ENCODE results near the gene ARID1B. TPM values are rescaled to one million over a fixed set of nuclear protein-coding genes. Genes with fewer than 3 reads are reported as not detected.

ARID1B gene
- total RNA-seq, 1 donor from 2014 or later, result 18.5 TPM

DNA sequence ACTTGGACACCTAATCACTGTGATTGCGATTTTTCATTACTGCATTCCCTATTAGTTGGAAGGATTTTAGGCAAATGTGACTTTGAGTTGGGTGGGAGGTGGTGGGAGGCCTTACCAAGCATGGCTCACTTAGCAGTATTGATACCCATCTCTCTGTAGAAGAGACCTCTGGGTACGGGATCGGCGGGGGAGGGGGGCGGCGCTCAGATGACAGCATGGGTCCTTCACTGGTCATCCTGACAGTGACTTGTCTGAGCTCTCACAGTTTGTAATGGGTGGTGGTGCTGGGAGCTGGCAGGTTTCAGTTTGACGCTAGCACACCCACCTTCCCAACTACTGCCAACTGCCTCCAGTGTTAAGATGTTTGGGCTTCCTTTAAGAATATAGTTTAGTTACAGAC, 231.4 kb downstream of the ARID1B start:
- DNase-seq (ENCODE audit: low read depth), result no peak
- TF ChIP-seq, protein P1, sequence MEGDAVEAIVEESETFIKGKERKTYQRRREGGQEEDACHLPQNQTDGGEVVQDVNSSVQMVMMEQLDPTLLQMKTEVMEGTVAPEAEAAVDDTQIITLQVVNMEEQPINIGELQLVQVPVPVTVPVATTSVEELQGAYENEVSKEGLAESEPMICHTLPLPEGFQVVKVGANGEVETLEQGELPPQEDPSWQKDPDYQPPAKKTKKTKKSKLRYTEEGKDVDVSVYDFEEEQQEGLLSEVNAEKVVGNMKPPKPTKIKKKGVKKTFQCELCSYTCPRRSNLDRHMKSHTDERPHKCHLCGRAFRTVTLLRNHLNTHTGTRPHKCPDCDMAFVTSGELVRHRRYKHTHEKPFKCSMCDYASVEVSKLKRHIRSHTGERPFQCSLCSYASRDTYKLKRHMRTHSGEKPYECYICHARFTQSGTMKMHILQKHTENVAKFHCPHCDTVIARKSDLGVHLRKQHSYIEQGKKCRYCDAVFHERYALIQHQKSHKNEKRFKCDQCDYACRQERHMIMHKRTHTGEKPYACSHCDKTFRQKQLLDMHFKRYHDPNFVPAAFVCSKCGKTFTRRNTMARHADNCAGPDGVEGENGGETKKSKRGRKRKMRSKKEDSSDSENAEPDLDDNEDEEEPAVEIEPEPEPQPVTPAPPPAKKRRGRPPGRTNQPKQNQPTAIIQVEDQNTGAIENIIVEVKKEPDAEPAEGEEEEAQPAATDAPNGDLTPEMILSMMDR (conservative IDR thresholded peaks at IDR 0.05; ENCODE audit: low read depth, low read length), result no peak
- no peak overlapping the region for H3K4me3 ChIP-seq (ENCODE audit: low read depth, low read length)

DNA sequence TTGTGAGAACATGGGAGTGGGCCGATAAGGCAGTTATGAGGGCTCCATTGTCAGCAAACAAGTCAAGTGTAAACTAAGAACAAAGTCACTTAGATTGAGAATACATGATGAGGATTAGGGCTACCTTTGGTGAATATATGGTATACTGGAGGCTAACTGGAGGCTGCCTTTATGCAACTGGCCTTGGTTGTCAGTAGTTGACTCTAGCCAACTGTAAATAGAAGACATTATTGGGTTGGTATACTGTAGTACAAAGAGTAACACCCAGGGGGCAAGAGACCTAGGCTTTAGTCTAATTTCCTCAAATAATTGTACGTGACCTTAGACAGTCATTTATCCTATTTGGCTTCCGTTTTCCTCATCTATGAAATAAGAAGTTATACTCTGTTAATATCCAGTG, 235.2 kb downstream of the ARID1B start:
- no peak for DNase-seq (ENCODE audit: low read depth)
- no peak overlapping the region for H3K4me3 ChIP-seq (ENCODE audit: low read depth, low read length)
- TF ChIP-seq, protein P1 (conservative IDR thresholded peaks at IDR 0.05; ENCODE audit: low read depth, low read length), result no peak

DNA sequence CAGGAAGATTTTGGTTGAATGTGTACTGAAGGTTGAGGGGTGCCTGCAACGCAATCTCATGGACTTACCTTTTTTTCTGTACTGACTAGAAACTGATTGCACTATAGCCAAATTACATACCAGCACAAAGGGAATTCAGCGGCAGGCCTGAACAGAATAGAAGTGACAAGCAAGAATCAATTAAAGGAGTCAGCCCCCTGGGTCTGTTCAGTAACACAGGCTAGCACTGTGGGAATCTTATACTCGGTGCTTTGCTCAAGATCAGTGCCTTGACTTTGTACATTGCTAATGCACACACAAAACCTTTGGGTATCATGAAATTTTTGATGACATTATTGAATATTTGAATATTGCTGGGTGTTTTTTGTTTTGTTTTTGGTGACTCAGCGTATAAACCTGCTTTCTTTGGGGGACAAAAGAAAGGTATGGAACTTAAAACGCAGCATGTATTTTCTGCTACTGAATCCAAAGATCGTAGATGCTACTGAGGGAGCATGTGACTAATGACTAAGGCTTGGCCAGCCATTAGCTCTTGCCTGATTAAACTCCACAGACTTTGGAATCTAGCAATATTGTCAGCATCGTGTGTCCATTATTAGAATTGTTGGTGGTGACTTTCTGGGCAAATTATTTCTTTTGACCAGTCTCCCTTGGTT, 236.6 kb downstream of the ARID1B start:
- H3K4me3 ChIP-seq (ENCODE audit: low read depth, low read length), result no peak overlapping the region
- no peak for DNase-seq (ENCODE audit: low read depth)
- TF ChIP-seq, protein P1 (conservative IDR thresholded peaks at IDR 0.05; ENCODE audit: low read depth, low read length), result no peak

DNA sequence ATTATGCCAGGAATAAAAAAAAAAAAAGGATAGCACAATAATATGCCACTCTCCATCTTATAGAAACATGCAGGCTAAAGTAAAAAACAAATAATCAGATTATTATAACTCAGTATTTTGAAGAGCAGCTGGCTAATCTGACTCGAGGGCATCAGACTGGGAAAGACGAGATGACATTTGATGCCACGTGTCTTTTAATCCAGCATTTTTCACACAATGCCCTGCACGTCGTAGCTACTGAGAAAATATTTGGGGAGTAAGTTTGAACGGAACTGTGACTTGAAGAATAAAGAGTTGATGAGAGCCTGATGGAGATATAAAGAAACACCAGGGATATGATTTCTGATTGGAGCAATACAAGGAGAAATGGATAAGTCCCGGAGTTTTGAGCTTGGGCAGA, 237.7 kb downstream of the ARID1B start:
- TF ChIP-seq, protein P1 (conservative IDR thresholded peaks at IDR 0.05; ENCODE audit: low read depth, low read length), result no peak
- DNase-seq (ENCODE audit: low read depth), result no peak
- no peak overlapping the region for H3K4me3 ChIP-seq (ENCODE audit: low read depth, low read length)

DNA sequence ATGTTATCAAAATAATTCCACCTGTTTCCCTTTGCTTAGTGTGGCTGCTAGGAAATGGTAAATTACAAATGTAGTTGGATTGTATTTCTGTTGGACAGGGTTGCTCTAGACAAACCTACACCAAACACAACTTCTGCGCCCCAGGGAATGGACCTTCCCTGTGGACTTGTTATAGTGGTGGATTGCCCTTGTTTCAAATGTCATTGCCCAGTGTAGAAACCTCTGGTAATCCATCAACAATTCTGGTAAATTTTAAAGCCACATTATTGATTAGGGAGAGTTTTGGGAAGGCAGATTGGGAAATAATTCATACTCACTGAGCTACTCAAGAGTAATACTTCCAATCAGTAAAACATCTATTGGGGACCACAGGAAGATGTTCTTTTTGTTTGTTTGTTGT, 239.8 kb downstream of the ARID1B start:
- TF ChIP-seq, protein P1 (conservative IDR thresholded peaks at IDR 0.05; ENCODE audit: low read depth, low read length), result no peak
- no peak for DNase-seq (ENCODE audit: low read depth)

DNA sequence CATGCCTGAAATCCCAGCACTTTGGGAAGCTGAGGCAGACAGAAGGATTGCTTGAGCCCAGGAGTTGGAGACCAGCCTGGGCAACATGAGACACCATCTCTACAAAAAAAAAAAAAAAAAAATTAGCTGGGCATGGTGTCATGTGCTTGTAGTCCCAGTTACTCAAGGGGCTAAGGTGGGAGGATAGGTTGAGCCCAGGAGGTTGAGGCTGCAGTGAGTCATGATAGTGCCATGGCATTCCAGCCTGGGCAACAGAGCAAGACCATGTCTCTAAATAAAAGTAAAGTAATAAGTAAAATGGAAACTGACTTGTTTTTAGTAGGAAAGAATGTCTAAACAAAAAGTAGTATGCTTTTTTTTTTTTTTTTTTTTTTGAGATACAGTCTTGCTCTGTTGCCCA, 240.7 kb downstream of the ARID1B start:
- DNase-seq (ENCODE audit: low read depth), result peak; percentile 92
- TF ChIP-seq, protein P1 (conservative IDR thresholded peaks at IDR 0.05; ENCODE audit: low read depth, low read length), result no peak

More for the DNA sequence above, 239.8 kb downstream of the ARID1B start:
- no peak overlapping the region for H3K4me3 ChIP-seq (ENCODE audit: low read depth, low read length)

DNA sequence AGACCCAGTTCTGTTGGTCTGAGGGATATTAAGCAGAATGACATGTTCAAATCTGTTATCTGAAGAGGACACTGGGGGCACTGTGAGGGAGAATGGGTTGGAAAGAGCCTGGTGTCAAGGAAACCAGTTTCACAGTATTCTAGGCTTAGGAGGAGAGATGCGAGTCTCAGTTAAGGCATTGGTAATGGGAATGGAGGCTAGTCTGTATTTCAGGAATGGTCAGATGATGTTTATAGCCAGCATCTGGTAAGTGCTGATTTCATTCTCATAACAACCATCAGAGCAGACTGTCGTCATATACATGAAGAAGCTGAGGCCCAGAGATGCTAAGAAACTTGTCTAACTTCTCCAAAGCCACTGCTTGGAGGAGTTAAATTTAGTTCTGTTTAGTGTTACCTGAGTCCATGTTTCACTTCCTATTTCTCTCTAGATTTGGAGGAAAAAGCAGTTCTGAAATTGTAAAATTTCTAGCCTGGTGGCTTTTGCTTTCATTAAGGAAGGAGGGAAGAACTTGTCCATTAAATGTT, 242.0 kb downstream of the ARID1B start:
- TF ChIP-seq, protein P1 (conservative IDR thresholded peaks at IDR 0.05; ENCODE audit: low read depth, low read length), result peak; percentile 15
- no peak for DNase-seq (ENCODE audit: low read depth)
- H3K4me3 ChIP-seq (ENCODE audit: low read depth, low read length), result no peak overlapping the region

More for the DNA sequence above, 240.7 kb downstream of the ARID1B start:
- no peak overlapping the region for H3K4me3 ChIP-seq (ENCODE audit: low read depth, low read length)

All from epithelial cell of proximal tubule (primary cell).